Endothelial cell of umbilical vein (primary cell): Measurements from ENCODE around the gene TEX48. TPM values are rescaled to one million over a fixed set of nuclear protein-coding genes. Genes with fewer than 3 reads are reported as not detected.

Experiments used
- BruUV-seq: library from RNA; stranded (reverse); fragments of 400-500 nt; replicated peaks from 2 replicates; lab custom pipeline; 2021; lab: Mats Ljungman, UMichigan
- CTCF ChIA-PET: fragments of 300-600, 350-600 bp; sonication (Branson Sonifier 250); formaldehyde crosslinking; loops from one replicate; lab custom pipeline; 2021; ENCODE audit warnings: antibody characterized with exemption, inconsistent platforms; lab: Charles Lee
- POLR2A ChIA-PET: fragments of 300-600, 350-600 bp; sonication (Branson Sonifier 250); formaldehyde crosslinking; loops from one replicate; lab custom pipeline; 2021; ENCODE audit warnings: antibody characterized with exemption, inconsistent platforms; lab: Charles Lee
- DNase-seq: peaks from one replicate; pipeline ENCODE4 v3.0.0-alpha.2; 2011; ENCODE audit warnings: low read depth, low spot score
- FAIRE-seq: peaks from 2 replicates; lab custom pipeline; 2011; peaks lifted over from hg19 to GRCh38; lab: Jason Lieb, UNC
- H2AFZ ChIP-seq: 2 replicates; pipeline ENCODE4 v1.6.0; 2012; ENCODE audit warnings: low read depth, low read length, control low read depth, inconsistent platforms
- H3K27ac ChIP-seq: 2 replicates; pipeline ENCODE4 v1.5.1; 2011; ENCODE audit warnings: low read depth, mild to moderate bottlenecking, control low read depth, low read length, moderate library complexity; ENCODE audit not compliant: insufficient read depth
- H3K27me3 ChIP-seq, 2 experiments: 2 replicates each; pipeline versions ENCODE4 v1.6.0 to v1.6.1; 2011; ENCODE audit warnings: low read length in 2 of 2, mixed read lengths in 1 of 2; ENCODE audit not compliant: control insufficient read depth in 2 of 2, insufficient read depth in 2 of 2
- H3K36me3 ChIP-seq, 2 experiments: 2 replicates in 1 of 2; 3 replicates in 1 of 2; pipeline ENCODE4 v1.5.1; 2011; ENCODE audit warnings: low read length in 2 of 2, mild to moderate bottlenecking in 1 of 2, moderate library complexity in 1 of 2; ENCODE audit not compliant: control insufficient read depth in 2 of 2, insufficient read depth in 2 of 2; ENCODE audit errors: extremely low read depth in 1 of 2
- H3K4me1 ChIP-seq: 3 replicates; pipeline ENCODE4 v1.5.1; 2011; ENCODE audit warnings: mild to moderate bottlenecking, low read length; ENCODE audit not compliant: control insufficient read depth, insufficient read depth; ENCODE audit errors: extremely low read depth
- H3K4me2 ChIP-seq: 2 replicates; pipeline ENCODE4 v1.6.1; 2011; ENCODE audit warnings: low read length, control low read depth, mixed read lengths; ENCODE audit not compliant: insufficient read depth
- H3K4me3 ChIP-seq, 3 experiments: fragments of 200-600 bp in 1 of 3; sonication (generic), shearing (Covaris generic) in 1 of 3; replicated peaks in 1 of 3; 2 replicates each; pipeline ENCODE4 v1.5.1; 2011 to 2016; ENCODE audit warnings: control low read depth in 3 of 3, low read length in 3 of 3, mild to moderate bottlenecking in 2 of 3, inconsistent platforms in 1 of 3, low read depth in 1 of 3, moderate library complexity in 1 of 3; ENCODE audit not compliant: insufficient read depth in 1 of 3
- H3K79me2 ChIP-seq: 2 replicates; pipeline ENCODE4 v1.6.0; 2012; ENCODE audit warnings: low read length, inconsistent platforms; ENCODE audit not compliant: control insufficient read depth, insufficient read depth
- H3K9ac ChIP-seq: replicated peaks from 2 replicates; pipeline ENCODE3; 2011; ENCODE audit warnings: low read length, control low read depth; ENCODE audit not compliant: insufficient read depth; ENCODE audit errors: extremely low read depth
- H3K9me1 ChIP-seq: replicated peaks from 3 replicates; pipeline ENCODE4 v1.6.0; 2011; ENCODE audit warnings: mild to moderate bottlenecking, low read length; ENCODE audit not compliant: control insufficient read depth, insufficient read depth; ENCODE audit errors: extremely low read depth
- H3K9me3 ChIP-seq: replicated peaks from 2 replicates; pipeline ENCODE4 v1.5.1; 2012; ENCODE audit warnings: low read length, inconsistent platforms; ENCODE audit not compliant: control insufficient read depth, insufficient read depth
- H4K20me1 ChIP-seq: replicated peaks from 2 replicates; pipeline ENCODE3; 2011; ENCODE audit warnings: mild to moderate bottlenecking, low read length; ENCODE audit not compliant: control insufficient read depth, insufficient read depth; ENCODE audit errors: extremely low read depth
- CTCF ChIP-seq, 2 donors: IDR thresholded peaks; 1 replicate in 1 of 2; 2 replicates in 1 of 2; pipeline ENCODE4 v1.5.1; 2011; ENCODE audit warnings: low read length in 2 of 2, mild to moderate bottlenecking in 2 of 2, moderate library complexity in 2 of 2, control low read depth in 1 of 2, inconsistent platforms in 1 of 2, low read depth in 1 of 2; ENCODE audit not compliant: insufficient read depth in 1 of 2; ENCODE audit errors: extremely low read depth in 1 of 2
- EZH2 ChIP-seq: IDR thresholded peaks from 2 replicates; pipeline ENCODE4 v1.6.1; 2012; ENCODE audit warnings: borderline replicate concordance, low read depth, mild to moderate bottlenecking, moderate library complexity, low read length, inconsistent platforms; ENCODE audit not compliant: severe bottlenecking
- FOS ChIP-seq: IDR thresholded peaks from 2 replicates; pipeline ENCODE4 v1.6.1; 2011; ENCODE audit warnings: mild to moderate bottlenecking, low read length, moderate library complexity, borderline replicate concordance; ENCODE audit not compliant: insufficient read depth
- GATA2 ChIP-seq: IDR thresholded peaks from 2 replicates; pipeline ENCODE4 v1.7.0; 2011; ENCODE audit warnings: low read depth, mild to moderate bottlenecking, moderate library complexity, mixed read lengths, low read length; ENCODE audit not compliant: insufficient read length, insufficient read depth
- JUN ChIP-seq: IDR thresholded peaks from 2 replicates; pipeline ENCODE4 v1.6.1; 2011; ENCODE audit warnings: borderline replicate concordance, low read depth; ENCODE audit not compliant: insufficient read length, insufficient read depth
- MAX ChIP-seq: IDR thresholded peaks from 2 replicates; pipeline ENCODE4 v1.6.1; 2011; ENCODE audit not compliant: insufficient read depth, insufficient read length
- MYC ChIP-seq: IDR thresholded peaks from one replicate; pipeline ENCODE4 v1.6.1; 2011; ENCODE audit warnings: mild to moderate bottlenecking, low read depth, low read length
- POLR2A ChIP-seq: IDR thresholded peaks from 2 replicates; pipeline ENCODE4 v1.6.1; 2012; ENCODE audit warnings: low read depth, mild to moderate bottlenecking, control low read depth, low read length
- POLR2AphosphoS5 ChIP-seq: IDR thresholded peaks from 2 replicates; pipeline ENCODE4 v1.6.1; 2012; ENCODE audit warnings: low read depth, mild to moderate bottlenecking, control low read depth, low read length, moderate library complexity; ENCODE audit not compliant: insufficient read depth
- dilution Hi-C: fragments of 300-500 bp; cut with MboI; formaldehyde crosslinking; loops from one replicate; pipeline ENCODE4 v1.15.0; 2019; ENCODE audit warnings: low sequenced_read_pairs; ENCODE audit not compliant: extremely low pct_ligation_motif_present
- intact Hi-C: fragments of 100-400 bp; cut with micrococcal nuclease; formaldehyde crosslinking; loops from one replicate; pipeline ENCODE4 v1.10.0; 2022
- polyA plus RNA-seq, 4 experiments: library from polyadenylated mRNA; depleted of rRNA in 3 of 4; stranded (reverse) in 3 of 4; unstranded in 1 of 4; fragments of >200 nt; gene quantifications; 2 replicates each; pipeline versions ENCODE4 v1.2.1 to v1.2.3, GENCODE V29; 2011 to 2012; ENCODE audit warnings: missing spikeins in 1 of 4
- total RNA-seq: library from RNA; stranded (reverse); gene quantifications from 2 replicates; pipeline ENCODE4 v1.2.3, GENCODE V29; 2021

Gene TEX48
- total and polyA plus RNA-seq, 2 donors (not counting 3 experiments of a cell fraction or from before 2014, with no cell fraction given): not detected

GRCh38 chr9:114706711-114707110, 24.7 kb upstream of the TEX48 start:
- H3K9ac ChIP-seq: no peak overlapping the region
- H3K4me1 ChIP-seq: no peaks in the 10 kb centered on the region
- no peak overlapping the region for H3K4me3 ChIP-seq
- H3K36me3 ChIP-seq: no peaks in the 10 kb centered on the region
- H3K9me3 ChIP-seq: no peaks in the 10 kb centered on the region
- dilution Hi-C loops (no loop called here), intact Hi-C loops (no loop called here)
- CTCF ChIA-PET: interaction anchor here (1.1 to 1.7 kb wide), 4 partner anchors 17 to 55 kb away, joined by 3 to 5 read pairs (median 4); no protein-coding TSS in a partner anchor
- TF ChIP-seq MAX (no peak), CTCF (IDR thresholded peaks at IDR 0.05; ENCODE audit: extremely low read depth in 1 of 2, insufficient read depth in 1 of 2, low read depth in 1 of 2, low read length in 2 of 2) (no peak), POLR2A (no peak), FOS (no peak), MYC (no peak), POLR2AphosphoS5 (no peak), JUN (no peak), EZH2 (no peak), GATA2 (no peak)
- H3K4me2 ChIP-seq: no peak overlapping the region
- H3K9me1 ChIP-seq: no peaks in the 10 kb centered on the region
- no peak overlapping the region for H2AFZ ChIP-seq
- H3K27me3 ChIP-seq: peaks cover 3 to 11% of the 10 kb centered on the region in 2 experiments
- no peaks in the 10 kb centered on the region for H4K20me1 ChIP-seq
- DNase-seq (no peak), FAIRE-seq (no peak)
- POLR2A ChIA-PET: no interaction called here
- no TSS peak for BruUV-seq
- H3K79me2 ChIP-seq: no peaks in the 10 kb centered on the region
- H3K27ac ChIP-seq: no peak overlapping the region
